H9 (cell line): ENCODE results near the gene TMED7. TPM values are rescaled to one million over a fixed set of nuclear protein-coding genes. Genes with fewer than 3 reads are reported as not detected.

ENCODE experiments used
- DNase-seq: peaks from one replicate; pipeline ENCODE4 v3.0.0-alpha.2; 2017
- H2AFZ ChIP-seq: one replicate; pipeline ENCODE4 v1.6.1; 2013; ENCODE audit warnings: mild to moderate bottlenecking, low read length, control low read depth, moderate library complexity
- H2AK5ac ChIP-seq: 2 replicates; pipeline ENCODE4 v1.6.1; 2013; ENCODE audit warnings: low read length, control low read depth, mixed read lengths; ENCODE audit not compliant: insufficient read length
- H2BK120ac ChIP-seq: one replicate; pipeline ENCODE4 v1.6.1; 2013; ENCODE audit warnings: low read depth, mild to moderate bottlenecking, low read length, control low read depth, inconsistent platforms; ENCODE audit not compliant: poor library complexity, severe bottlenecking
- H2BK12ac ChIP-seq: 2 replicates; pipeline ENCODE4 v1.6.1; 2013; ENCODE audit warnings: low read length, control low read depth, mixed read lengths, low read depth; ENCODE audit not compliant: insufficient read length
- H2BK15ac ChIP-seq: 2 replicates; pipeline ENCODE4 v1.6.1; 2013; ENCODE audit warnings: low read depth, low read length, control low read depth
- H2BK20ac ChIP-seq: one replicate; pipeline ENCODE4 v1.6.1; 2013; ENCODE audit warnings: low read depth, mild to moderate bottlenecking, low read length, control low read depth, inconsistent platforms; ENCODE audit not compliant: poor library complexity, severe bottlenecking
- H2BK5ac ChIP-seq: 2 replicates; pipeline ENCODE4 v1.6.1; 2013; ENCODE audit warnings: low read length, control low read depth, mixed read lengths; ENCODE audit not compliant: insufficient read length
- H3K14ac ChIP-seq: 2 replicates; pipeline ENCODE4 v1.6.1; 2013; ENCODE audit warnings: low read length, control low read depth; ENCODE audit not compliant: insufficient read depth
- H3K18ac ChIP-seq: 2 replicates; pipeline ENCODE4 v1.6.1; 2013; ENCODE audit warnings: low read depth, mild to moderate bottlenecking, mixed read lengths, low read length, control low read depth; ENCODE audit not compliant: insufficient read length
- H3K23ac ChIP-seq: 2 replicates; pipeline ENCODE4 v1.6.1; 2013; ENCODE audit warnings: low read length, control low read depth, mixed read lengths, low read depth; ENCODE audit not compliant: insufficient read length
- H3K23me2 ChIP-seq: 2 replicates; pipeline ENCODE4 v1.6.1; 2013; ENCODE audit warnings: low read depth, mild to moderate bottlenecking, mixed read lengths, low read length, control low read depth; ENCODE audit not compliant: insufficient read length, poor library complexity, severe bottlenecking
- H3K27ac ChIP-seq: 2 replicates; pipeline ENCODE4 v1.5.1; 2013; ENCODE audit warnings: low read length, control low read depth, mixed read lengths, low read depth; ENCODE audit not compliant: insufficient read length
- H3K27me3 ChIP-seq: 2 replicates; pipeline ENCODE4 v1.6.1; 2013; ENCODE audit warnings: low read length, control low read depth, inconsistent platforms; ENCODE audit not compliant: insufficient read depth
- H3K4ac ChIP-seq: 2 replicates; pipeline ENCODE4 v1.6.1; 2013; ENCODE audit warnings: low read depth, mild to moderate bottlenecking, control low read depth, inconsistent platforms, low read length, moderate library complexity
- H3K4me1 ChIP-seq: 2 replicates; pipeline ENCODE4 v1.6.1; 2013; ENCODE audit warnings: low read length, control low read depth, inconsistent platforms; ENCODE audit not compliant: insufficient read depth
- H3K4me2 ChIP-seq: 2 replicates; pipeline ENCODE4 v1.6.1; 2013; ENCODE audit warnings: low read length, control low read depth, mixed read lengths; ENCODE audit not compliant: insufficient read length, insufficient read depth
- H3K56ac ChIP-seq: 2 replicates; pipeline ENCODE4 v1.6.1; 2013; ENCODE audit warnings: low read depth, mild to moderate bottlenecking, mixed read lengths, low read length, control low read depth; ENCODE audit not compliant: insufficient read length
- H3K79me1 ChIP-seq: 2 replicates; pipeline ENCODE4 v1.6.1; 2013; ENCODE audit warnings: low read depth, mild to moderate bottlenecking, moderate library complexity, low read length, control low read depth, inconsistent platforms; ENCODE audit not compliant: insufficient read depth, poor library complexity, severe bottlenecking
- H3K79me2 ChIP-seq: 2 replicates; pipeline ENCODE4 v1.6.1; 2013; ENCODE audit warnings: low read length, control low read depth, inconsistent platforms; ENCODE audit not compliant: insufficient read depth
- H3K9ac ChIP-seq: 2 replicates; pipeline ENCODE4 v1.6.1; 2013; ENCODE audit warnings: low read length, control low read depth, mixed read lengths; ENCODE audit not compliant: insufficient read length; ENCODE audit errors: extremely low read depth
- H3K9me3 ChIP-seq: one replicate; pipeline ENCODE4 v1.6.1; 2013; ENCODE audit warnings: low read depth, low read length, inconsistent platforms; ENCODE audit not compliant: control insufficient read depth
- H3T11ph ChIP-seq: one replicate; pipeline ENCODE4 v1.6.1; 2013; ENCODE audit warnings: mild to moderate bottlenecking, low read length, control low read depth, inconsistent platforms
- H4K20me1 ChIP-seq: one replicate; pipeline ENCODE4 v1.6.1; 2013; ENCODE audit not compliant: control insufficient read depth, insufficient read length, insufficient read depth
- H4K5ac ChIP-seq: 2 replicates; pipeline ENCODE4 v1.6.1; 2013; ENCODE audit warnings: low read depth, mild to moderate bottlenecking, mixed read lengths, low read length, control low read depth; ENCODE audit not compliant: insufficient read length
- H4K8ac ChIP-seq: replicated peaks from 2 replicates; pipeline ENCODE4 v1.6.1; 2013; ENCODE audit warnings: low read length, control low read depth, mixed read lengths, low read depth; ENCODE audit not compliant: insufficient read length
- H4K91ac ChIP-seq: 2 replicates; pipeline ENCODE4 v1.6.1; 2013; ENCODE audit warnings: low read depth, mild to moderate bottlenecking, moderate library complexity, mixed read lengths, low read length, control low read depth; ENCODE audit not compliant: insufficient read length
- H3K27ac Mint-ChIP-seq, 3 experiments: 2 replicates in 2 of 3; 3 replicates in 1 of 3; pipeline ENCODE4 v1.8.0; 2020 to 2021; ENCODE audit warnings: mixed read lengths in 3 of 3, mild to moderate bottlenecking in 1 of 3, moderate library complexity in 1 of 3
- H3K27me3 Mint-ChIP-seq: 2 replicates; pipeline ENCODE4 v1.8.0; 2021; ENCODE audit warnings: low read depth, mild to moderate bottlenecking, moderate library complexity, mixed read lengths
- H3K36me3 Mint-ChIP-seq, 3 experiments: 2 replicates in 2 of 3; 3 replicates in 1 of 3; pipeline ENCODE4 v1.8.0; 2020 to 2021; ENCODE audit warnings: low read depth in 3 of 3, mixed read lengths in 3 of 3; ENCODE audit not compliant: insufficient read depth in 1 of 3
- H3K4me1 Mint-ChIP-seq, 2 experiments: 2 replicates each; pipeline ENCODE4 v1.8.0; 2020; ENCODE audit warnings: mixed read lengths in 2 of 2
- H3K4me3 Mint-ChIP-seq, 2 experiments: 2 replicates in 1 of 2; 3 replicates in 1 of 2; pipeline ENCODE4 v1.8.0; 2020 to 2021; ENCODE audit warnings: mild to moderate bottlenecking in 2 of 2, mixed read lengths in 2 of 2, moderate library complexity in 1 of 2
- H3K9me3 Mint-ChIP-seq, 2 experiments: 2 replicates in 1 of 2; 3 replicates in 1 of 2; pipeline ENCODE4 v1.8.0; 2020; ENCODE audit warnings: mild to moderate bottlenecking in 2 of 2, mixed read lengths in 2 of 2, moderate library complexity in 1 of 2
- WGBS: extraction: QIAGEN DNeasy Blood & Tissue Kit; methylation state at CpG from one replicate; pipeline ENCODE4 v1.1.7; 2013; ENCODE audit warnings: missing lambda C conversion rate, low lambda C conversion rate, mixed read lengths; ENCODE audit not compliant: insufficient read length; ENCODE audit errors: extremely low coverage; 5-methylcytosine and 5-hydroxymethylcytosine counted together
- total RNA-seq: library from RNA; stranded (reverse); gene quantifications from 2 replicates; pipeline ENCODE4 v1.2.1, GENCODE V29; 2021
- TF ChIP-seq, protein P1 (sequence below): fragments of 200-600 bp; sonication (generic); conservative IDR thresholded peaks from 3 replicates; pipeline ENCODE4 v1.8.0; 2021; ENCODE audit warnings: antibody characterized with exemption, mild to moderate bottlenecking

Gene TMED7
- total RNA-seq, 1 experiment from 2014 or later, result 68.8 TPM

DNA sequence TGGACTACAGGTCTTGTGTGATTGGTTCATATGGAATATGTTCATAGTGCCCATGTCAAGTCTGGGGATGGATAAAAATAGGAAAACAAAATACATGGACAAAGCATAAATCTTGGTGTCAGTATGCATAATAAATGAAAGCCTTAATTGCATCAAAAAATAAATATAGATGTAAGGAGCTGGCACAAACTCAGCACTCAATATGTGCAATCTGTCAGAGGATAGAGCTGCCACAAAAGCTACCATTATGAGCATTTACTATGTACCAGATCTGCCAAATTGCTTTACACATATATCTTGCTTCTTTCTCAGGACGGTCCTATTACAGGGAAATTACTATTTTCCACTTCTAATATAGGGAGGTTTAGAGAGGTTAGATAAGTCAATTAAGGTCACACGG is 18.2 kb upstream of the TMED7 start:
- Mint-ChIP-seq H3K36me3 (no peaks in the 10 kb centered on the region), H3K27me3 (no peaks in the 10 kb centered on the region), H3K9me3 (no peaks in the 10 kb centered on the region), H3K4me3 (no peak overlapping the region), H3K27ac (no peak overlapping the region), H3K4me1 (peaks cover 9 to 12% of the 10 kb centered on the region in 2 experiments)
- Histone ChIP-seq H4K91ac (no peak overlapping the region), H2BK120ac (no peak overlapping the region), H3K56ac (no peak overlapping the region), H3K27me3 (no peaks in the 10 kb centered on the region), H2BK15ac (no peak overlapping the region), H2AFZ (no peak overlapping the region), H2BK5ac (no peak overlapping the region), H3K9me3 (no peaks in the 10 kb centered on the region), H4K5ac (no peak overlapping the region), H2BK20ac (no peak overlapping the region), H3K18ac (no peak overlapping the region), H3K14ac (no peak overlapping the region), H3K4me1 (no peaks in the 10 kb centered on the region; the same call in 1 of the 2 replicates), H3K79me1 (no peaks in the 10 kb centered on the region), H3K23ac (no peak overlapping the region), H2BK12ac (no peak overlapping the region), H2AK5ac (no peak overlapping the region), H3K23me2 (no peaks in the 10 kb centered on the region), H3K4ac (no peak overlapping the region), H3K9ac (no peak overlapping the region), H3K4me2 (no peak overlapping the region), H4K20me1 (no peaks in the 10 kb centered on the region), H3K27ac (no peak overlapping the region), H4K8ac (no peak overlapping the region), H3K79me2 (no peaks in the 10 kb centered on the region), H3T11ph (no peak overlapping the region)
- WGBS, result no CpG with 5 or more reads among the region's 2 CpGs
- no peak for DNase-seq
- TF ChIP-seq, protein P1, sequence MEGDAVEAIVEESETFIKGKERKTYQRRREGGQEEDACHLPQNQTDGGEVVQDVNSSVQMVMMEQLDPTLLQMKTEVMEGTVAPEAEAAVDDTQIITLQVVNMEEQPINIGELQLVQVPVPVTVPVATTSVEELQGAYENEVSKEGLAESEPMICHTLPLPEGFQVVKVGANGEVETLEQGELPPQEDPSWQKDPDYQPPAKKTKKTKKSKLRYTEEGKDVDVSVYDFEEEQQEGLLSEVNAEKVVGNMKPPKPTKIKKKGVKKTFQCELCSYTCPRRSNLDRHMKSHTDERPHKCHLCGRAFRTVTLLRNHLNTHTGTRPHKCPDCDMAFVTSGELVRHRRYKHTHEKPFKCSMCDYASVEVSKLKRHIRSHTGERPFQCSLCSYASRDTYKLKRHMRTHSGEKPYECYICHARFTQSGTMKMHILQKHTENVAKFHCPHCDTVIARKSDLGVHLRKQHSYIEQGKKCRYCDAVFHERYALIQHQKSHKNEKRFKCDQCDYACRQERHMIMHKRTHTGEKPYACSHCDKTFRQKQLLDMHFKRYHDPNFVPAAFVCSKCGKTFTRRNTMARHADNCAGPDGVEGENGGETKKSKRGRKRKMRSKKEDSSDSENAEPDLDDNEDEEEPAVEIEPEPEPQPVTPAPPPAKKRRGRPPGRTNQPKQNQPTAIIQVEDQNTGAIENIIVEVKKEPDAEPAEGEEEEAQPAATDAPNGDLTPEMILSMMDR, result no peak
